Pancreas (tissue), 10 donors: ENCODE measurements around the gene UBALD1. TPM values are rescaled to one million over a fixed set of nuclear protein-coding genes. Genes with fewer than 3 reads are reported as not detected.

Source experiments
- ATAC-seq, 4 donors: fragments of 200-7000 bp; cut with Tn5 transposase; one replicate each; pipeline versions ENCODE4 v1.8.0 to v1.9.1; 2020; ENCODE audit warnings: mild to moderate bottlenecking in 4 of 4, moderate library complexity in 4 of 4
- DNase-seq, 6 donors: peaks; one replicate each; pipeline ENCODE4 v3.0.0-alpha.2; 2020
- FAIRE-seq: peaks from 2 replicates; lab custom pipeline; 2012; peaks lifted over from hg19 to GRCh38; lab: Jason Lieb, UNC
- H3K27ac ChIP-seq, 4 donors: fragments of 200-600 bp; sonication (generic); 1 replicate in 3 of 4; 2 replicates in 1 of 4; pipeline versions ENCODE4 v1.5.0 to v1.8.0; 2020
- H3K27me3 ChIP-seq, 4 donors: fragments of 200-600 bp; one replicate each; pipeline ENCODE4 v1.8.0; 2021
- H3K36me3 ChIP-seq, 3 donors: fragments of 200-600 bp; sonication (generic) in 1 of 3; one replicate each; pipeline versions ENCODE4 v1.5.0 to v1.8.0; 2020 to 2021
- H3K4me1 ChIP-seq, 3 donors: fragments of 200-600 bp; one replicate each; pipeline ENCODE4 v1.8.0; 2021
- H3K4me3 ChIP-seq, 4 donors: fragments of 200-600 bp; sonication (generic) in 2 of 4; one replicate each; pipeline versions ENCODE4 v1.5.0 to v1.8.0; 2020 to 2021
- H3K9me3 ChIP-seq, 4 donors: fragments of 200-600 bp; one replicate each; pipeline ENCODE4 v1.8.0; 2021
- WGBS, 2 donors: extraction: QIAGEN DNeasy Blood & Tissue Kit; methylation state at CpG; one replicate each; pipeline ENCODE4 v1.1.7; 2013; 5-methylcytosine and 5-hydroxymethylcytosine counted together
- intact Hi-C, 3 donors: fragments of 100-400 bp; cut with DNase I; formaldehyde crosslinking; loops; one replicate each; pipeline versions ENCODE4 v1.11.1 to v1.14.2; 2022
- polyA plus RNA-seq, 2 donors: library from polyadenylated mRNA; stranded (reverse); fragments of 200-250 nt; gene quantifications; one replicate each; pipeline ENCODE4 v1.2.3, GENCODE V29; 2013
- total RNA-seq, 6 donors: library from RNA; stranded (reverse); fragmentation: NEBNext Ultra II Directional in 4 of 6; extraction: Animal tissue kit (Norgen Biotek cat#: 25700) in 4 of 6; gene quantifications; one replicate each; pipeline versions ENCODE4 v1.2.1 to v1.2.4, GENCODE V29; 2021 to 2023
- TF ChIP-seq, protein P1 (sequence below), 4 donors: fragments of 200-600 bp; sonication (generic) in 3 of 4; IDR thresholded peaks; one replicate each; pipeline versions ENCODE4 v1.5.0 to v1.8.0; 2021; ENCODE audit warnings: antibody characterized with exemption in 4 of 4
- donor health status: healthy with polysubstance abuse.
- donor health status: DM: no; HTN: no; CAD: no; lungs with moderate emphysema.
- donor health status: DM: no; HTN: no; CAD: no.
- donor health status: control.
- donor health status: control.
- donor health status: Bipolar disorder and iron deficiency.
- donor health status: DM: yes; HTN: yes; CAD: no.
- donor health status: DM: no; HTN: no; CAD: no.
- donor health status: DM: no; HTN: no; CAD: no.
- donor health status: DM: yes; HTN: yes; CAD: no.

UBALD1 gene
- total and polyA plus RNA-seq, 8 donors, result 9.1 to 42.5 (median 17.1) TPM

DNA sequence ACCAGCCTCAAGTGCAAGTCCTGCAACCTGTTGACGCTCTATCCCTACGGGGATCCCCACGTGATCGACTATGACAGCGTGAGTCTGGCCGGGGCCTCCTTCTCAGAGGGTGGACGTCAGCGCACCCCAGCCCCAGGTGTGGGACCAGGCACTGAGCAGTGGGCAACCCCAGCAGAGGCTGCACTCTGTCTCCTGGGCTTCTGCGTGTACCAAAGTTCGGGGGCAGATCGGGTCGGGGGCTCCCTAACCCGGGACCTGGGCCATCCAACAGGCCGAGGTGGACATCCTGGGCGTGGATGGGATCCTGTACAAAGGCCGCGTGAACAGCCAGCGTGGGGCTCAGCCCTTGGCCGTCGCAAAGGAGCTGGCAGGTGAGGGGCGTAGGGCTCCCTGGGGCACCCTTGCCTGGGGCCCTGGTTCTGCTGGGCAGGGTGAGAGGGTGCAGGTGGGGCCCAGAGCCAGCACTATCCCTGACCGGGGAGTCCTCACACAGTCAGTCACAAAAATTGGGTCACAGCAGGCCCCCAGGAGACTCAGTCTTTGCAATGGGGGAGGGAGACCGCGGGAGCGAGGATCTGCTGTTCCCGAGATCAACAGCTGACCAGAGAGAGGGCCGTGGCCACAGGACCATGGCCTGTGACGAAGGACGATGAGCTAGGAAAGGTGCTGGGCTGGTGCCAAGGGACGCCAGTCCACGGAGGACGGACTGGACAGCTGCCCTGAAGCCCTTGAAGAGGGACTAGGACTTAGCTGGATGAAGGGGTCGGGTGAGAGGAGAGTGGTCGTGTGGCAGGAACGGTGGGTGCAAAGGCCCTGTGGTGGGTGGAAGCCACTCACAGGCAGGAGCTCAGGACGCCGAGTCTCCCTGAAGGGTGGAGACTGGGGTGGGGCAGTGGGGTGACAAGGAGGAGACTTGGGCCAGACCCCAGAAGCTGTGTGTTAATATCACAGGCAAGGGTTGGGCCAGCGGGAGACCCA, 20.0 kb downstream of the UBALD1 start:
- WGBS, 2 donors, result 88 to 92% methylated on average over 38 of the region's 38 CpGs
- intact Hi-C loops, result no loop called here
- Histone ChIP-seq H3K27ac (no peak overlapping the region), H3K27me3 (no peaks in the 10 kb centered on the region), H3K9me3 (no peaks in the 10 kb centered on the region), H3K36me3 (no peaks in the 10 kb centered on the region), H3K4me1 (no peaks in the 10 kb centered on the region), H3K4me3 (no peak overlapping the region)
- TF ChIP-seq, protein P1, sequence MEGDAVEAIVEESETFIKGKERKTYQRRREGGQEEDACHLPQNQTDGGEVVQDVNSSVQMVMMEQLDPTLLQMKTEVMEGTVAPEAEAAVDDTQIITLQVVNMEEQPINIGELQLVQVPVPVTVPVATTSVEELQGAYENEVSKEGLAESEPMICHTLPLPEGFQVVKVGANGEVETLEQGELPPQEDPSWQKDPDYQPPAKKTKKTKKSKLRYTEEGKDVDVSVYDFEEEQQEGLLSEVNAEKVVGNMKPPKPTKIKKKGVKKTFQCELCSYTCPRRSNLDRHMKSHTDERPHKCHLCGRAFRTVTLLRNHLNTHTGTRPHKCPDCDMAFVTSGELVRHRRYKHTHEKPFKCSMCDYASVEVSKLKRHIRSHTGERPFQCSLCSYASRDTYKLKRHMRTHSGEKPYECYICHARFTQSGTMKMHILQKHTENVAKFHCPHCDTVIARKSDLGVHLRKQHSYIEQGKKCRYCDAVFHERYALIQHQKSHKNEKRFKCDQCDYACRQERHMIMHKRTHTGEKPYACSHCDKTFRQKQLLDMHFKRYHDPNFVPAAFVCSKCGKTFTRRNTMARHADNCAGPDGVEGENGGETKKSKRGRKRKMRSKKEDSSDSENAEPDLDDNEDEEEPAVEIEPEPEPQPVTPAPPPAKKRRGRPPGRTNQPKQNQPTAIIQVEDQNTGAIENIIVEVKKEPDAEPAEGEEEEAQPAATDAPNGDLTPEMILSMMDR (IDR thresholded peaks at IDR 0.05), result no peak
- no peak for FAIRE-seq
- ATAC-seq, result no peak
- DNase-seq, result no peak

DNA sequence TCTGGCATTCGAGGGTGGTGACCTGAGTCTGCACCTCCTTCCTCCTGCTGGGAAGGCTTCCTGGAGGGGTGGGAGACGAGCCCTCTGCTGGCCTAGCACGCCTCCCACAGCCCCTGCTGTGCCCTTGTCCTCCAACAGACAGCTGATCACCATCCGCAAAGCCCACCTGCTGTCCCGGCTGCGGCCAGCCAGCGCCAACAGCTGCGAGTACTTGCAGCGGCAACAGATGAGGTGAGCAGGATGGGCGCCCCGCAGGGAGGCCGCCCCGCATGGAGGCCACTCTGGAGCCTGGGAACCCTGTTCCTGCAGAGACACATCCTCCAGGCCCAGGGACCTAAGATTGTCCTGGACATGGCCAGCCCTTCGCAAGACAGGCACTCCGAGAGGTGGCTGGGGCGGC, 21.6 kb downstream of the UBALD1 start:
- no peak for FAIRE-seq
- no peak for DNase-seq
- intact Hi-C loops, result no loop called here

DNA sequence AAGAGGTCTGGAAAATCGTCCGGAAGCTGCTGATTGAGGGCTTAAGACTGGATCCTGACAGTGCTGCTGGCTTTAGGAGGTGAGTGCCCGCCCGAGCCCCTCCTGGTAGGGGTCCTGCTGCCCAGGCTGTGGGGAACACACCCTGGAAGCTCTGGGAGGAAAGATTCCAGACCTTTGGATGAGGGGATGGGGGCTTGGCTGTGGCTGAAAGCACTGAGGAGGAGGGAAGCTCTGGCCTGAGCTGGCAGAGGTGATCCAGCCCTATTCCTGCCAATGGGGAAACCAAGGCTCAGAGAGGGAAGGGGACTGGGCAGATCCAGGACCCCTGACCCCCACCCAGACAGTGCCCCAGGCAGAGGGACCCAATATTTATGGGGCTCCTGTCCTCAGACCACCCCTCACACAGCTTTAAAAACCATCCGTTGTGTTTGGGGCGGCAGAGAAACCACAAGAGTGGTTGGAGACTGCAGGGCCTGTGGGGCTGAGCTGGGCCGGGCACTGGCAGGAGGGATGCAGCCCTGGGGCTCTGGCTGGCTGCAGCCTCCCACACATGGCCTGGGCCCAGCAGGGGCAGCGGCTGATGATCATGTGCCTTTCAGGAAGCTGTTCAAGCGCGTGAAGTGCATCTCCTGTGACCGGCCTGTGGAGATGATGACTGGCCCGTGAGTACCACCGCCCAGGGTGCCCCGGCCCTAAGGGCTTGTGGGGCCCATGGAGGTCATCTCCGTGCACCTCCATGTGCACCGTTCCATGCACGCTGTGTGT, 22.8 kb downstream of the UBALD1 start:
- intact Hi-C loops, result no loop called here
- Histone ChIP-seq H3K27me3 (no peaks in the 10 kb centered on the region), H3K9me3 (no peaks in the 10 kb centered on the region), H3K4me1 (no peaks in the 10 kb centered on the region), H3K36me3 (no peaks in the 10 kb centered on the region), H3K27ac (no peak overlapping the region), H3K4me3 (no peak overlapping the region)
- FAIRE-seq (no peak), ATAC-seq (no peak), DNase-seq (no peak)
- TF ChIP-seq, protein P1 (IDR thresholded peaks at IDR 0.05), result no peak
- WGBS, 2 donors, result 85 to 94% methylated on average over 17 of the region's 17 CpGs

More for the DNA sequence above, 21.6 kb downstream of the UBALD1 start:
- WGBS, 2 donors, result 75 to 81% methylated on average over 16 of the region's 16 CpGs
- ATAC-seq, result no peak
- Histone ChIP-seq H3K4me1 (no peaks in the 10 kb centered on the region), H3K27me3 (no peaks in the 10 kb centered on the region), H3K9me3 (no peaks in the 10 kb centered on the region), H3K27ac (no peak overlapping the region), H3K4me3 (no peak overlapping the region), H3K36me3 (no peaks in the 10 kb centered on the region)
- TF ChIP-seq, protein P1 (IDR thresholded peaks at IDR 0.05), result no peak

DNA sequence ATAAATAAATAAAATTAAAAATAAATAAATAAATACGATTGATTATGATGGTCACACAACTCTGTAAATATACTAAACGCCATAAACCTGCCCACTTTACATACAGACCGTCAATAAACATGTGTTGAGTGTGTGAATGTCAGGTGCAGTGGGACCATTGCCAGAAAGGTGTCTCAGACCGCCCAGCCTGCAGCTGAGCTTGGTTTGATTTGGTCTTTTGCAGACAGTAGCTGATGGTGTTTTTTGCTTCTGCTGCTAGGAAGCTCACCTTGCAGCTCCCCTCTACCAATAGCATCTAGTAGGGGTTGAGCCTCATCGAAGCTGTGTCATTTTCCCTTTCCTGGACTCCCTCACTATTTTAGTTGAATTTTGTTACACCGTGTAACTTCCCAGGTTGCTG, 23.5 kb downstream of the UBALD1 start:
- DNase-seq (no peak), ATAC-seq (no peak), FAIRE-seq (no peak)
- H3K4me3 ChIP-seq, result no peak overlapping the region
- intact Hi-C loops, result no loop called here
- H3K36me3 ChIP-seq, result no peaks in the 10 kb centered on the region
- H3K9me3 ChIP-seq, result no peaks in the 10 kb centered on the region
- no peak overlapping the region for H3K27ac ChIP-seq
- WGBS, 2 donors, result 47 to 55% methylated on average over 6 of the region's 6 CpGs
- no peaks in the 10 kb centered on the region for H3K27me3 ChIP-seq
- TF ChIP-seq, protein P1 (IDR thresholded peaks at IDR 0.05), result no peak
- H3K4me1 ChIP-seq, result no peaks in the 10 kb centered on the region
